WTC11 (cell line): ENCODE results near the gene RPL41. TPM values are rescaled to one million over a fixed set of nuclear protein-coding genes. Genes with fewer than 3 reads are reported as not detected.

Experiments used
- ATAC-seq: fragments of 200-7000 bp; cut with Tn5 transposase; 2 replicates; pipeline ENCODE4 v1.10.0; 2021; ENCODE audit warnings: mild to moderate bottlenecking, moderate library complexity
- CTCF ChIA-PET: fragments of 300-600 bp; sonication (Branson Sonifier 250); formaldehyde crosslinking; loops from one replicate; lab custom pipeline; 2021; ENCODE audit warnings: antibody characterized with exemption; lab: Charles Lee
- POLR2A ChIA-PET: fragments of 350-600 bp; sonication (Branson Sonifier 250); formaldehyde crosslinking; loops from one replicate; lab custom pipeline; 2021; ENCODE audit warnings: antibody characterized with exemption; lab: Charles Lee
- DNase-seq: peaks from one replicate; pipeline ENCODE4 v3.0.0; 2021; ENCODE audit warnings: low spot score
- H3K27ac Mint-ChIP-seq: 2 replicates; pipeline ENCODE4 v1.8.0; 2021; ENCODE audit warnings: mixed read lengths
- H3K27me3 Mint-ChIP-seq: 2 replicates; pipeline ENCODE4 v1.8.0; 2021; ENCODE audit warnings: low read depth, mild to moderate bottlenecking, moderate library complexity, mixed read lengths
- H3K36me3 Mint-ChIP-seq: 2 replicates; pipeline ENCODE4 v1.8.0; 2021; ENCODE audit warnings: mixed read lengths
- H3K4me1 Mint-ChIP-seq: 2 replicates; pipeline ENCODE4 v1.8.0; 2022; ENCODE audit warnings: mixed read lengths
- H3K4me3 Mint-ChIP-seq: 2 replicates; pipeline ENCODE4 v1.8.0; 2021; ENCODE audit warnings: mild to moderate bottlenecking, moderate library complexity, mixed read lengths
- H3K9me3 Mint-ChIP-seq: 2 replicates; pipeline ENCODE4 v1.8.0; 2021; ENCODE audit warnings: mixed read lengths
- ATF1 ChIP-seq: sonication (generic); formaldehyde crosslinking; IDR thresholded peaks from 2 replicates; pipeline ENCODE4 v1.8.1; 2023; ENCODE audit warnings: mild to moderate bottlenecking, moderate library complexity, missing genetic modification reagents
- ETV6 ChIP-seq: sonication (generic); formaldehyde crosslinking; IDR thresholded peaks from 2 replicates; pipeline ENCODE4 v1.8.1; 2022; ENCODE audit warnings: mild to moderate bottlenecking, missing genetic modification reagents
- FOXK1 ChIP-seq: sonication (generic); formaldehyde crosslinking; IDR thresholded peaks from 2 replicates; pipeline ENCODE4 v1.8.0; 2022; ENCODE audit warnings: mild to moderate bottlenecking, moderate library complexity, missing genetic modification reagents
- GABPB1 ChIP-seq: sonication (generic); formaldehyde crosslinking; IDR thresholded peaks from 2 replicates; pipeline ENCODE4 v1.8.1; 2023; ENCODE audit warnings: mild to moderate bottlenecking, missing genetic modification reagents
- IRF2 ChIP-seq: sonication (generic); formaldehyde crosslinking; IDR thresholded peaks from 2 replicates; pipeline ENCODE4 v1.8.0; 2022; ENCODE audit warnings: low read depth, missing genetic modification reagents, borderline replicate concordance
- MYBL2 ChIP-seq: sonication (generic); formaldehyde crosslinking; IDR thresholded peaks from 2 replicates; pipeline ENCODE4 v1.8.1; 2023; ENCODE audit warnings: mild to moderate bottlenecking, moderate library complexity, missing genetic modification reagents
- NFE2L1 ChIP-seq: sonication (generic); formaldehyde crosslinking; IDR thresholded peaks from 2 replicates; pipeline ENCODE4 v1.8.1; 2023; ENCODE audit warnings: missing genetic modification reagents
- NR1H2 ChIP-seq: sonication (generic); formaldehyde crosslinking; IDR thresholded peaks from 2 replicates; pipeline ENCODE4 v1.9.0; 2021; ENCODE audit warnings: mild to moderate bottlenecking, moderate library complexity, missing genetic modification reagents
- RELA ChIP-seq: sonication (generic); formaldehyde crosslinking; IDR thresholded peaks from 2 replicates; pipeline ENCODE4 v1.8.1; 2022; ENCODE audit warnings: missing genetic modification reagents, mild to moderate bottlenecking, borderline replicate concordance
- RORB ChIP-seq: fragments of 250-450 bp; sonication (Bioruptor Pico); IDR thresholded peaks from 2 replicates; pipeline ENCODE4 v1.9.0; 2021; ENCODE audit warnings: mild to moderate bottlenecking
- SMAD3 ChIP-seq: sonication (generic); formaldehyde crosslinking; IDR thresholded peaks from 2 replicates; pipeline ENCODE4 v1.8.0; 2022; ENCODE audit warnings: missing genetic modification reagents, mild to moderate bottlenecking, borderline replicate concordance
- SP1 ChIP-seq: sonication (generic); formaldehyde crosslinking; conservative IDR thresholded peaks from 2 replicates; pipeline ENCODE4 v1.8.1; 2022; ENCODE audit warnings: missing genetic modification reagents
- TCF7 ChIP-seq: sonication (generic); formaldehyde crosslinking; IDR thresholded peaks from 2 replicates; pipeline ENCODE4 v1.8.0; 2022; ENCODE audit warnings: mild to moderate bottlenecking, low read depth, missing genetic modification reagents, moderate library complexity
- TEAD1 ChIP-seq: sonication (generic); formaldehyde crosslinking; IDR thresholded peaks from 2 replicates; pipeline ENCODE4 v1.8.0; 2022; ENCODE audit warnings: mild to moderate bottlenecking, missing genetic modification reagents
- TEAD4 ChIP-seq: sonication (generic); formaldehyde crosslinking; IDR thresholded peaks from 2 replicates; pipeline ENCODE4 v1.8.0; 2022; ENCODE audit warnings: mild to moderate bottlenecking, missing genetic modification reagents
- ZNF121 ChIP-seq: sonication (generic); formaldehyde crosslinking; IDR thresholded peaks from 2 replicates; pipeline ENCODE4 v1.8.0; 2023; ENCODE audit warnings: missing genetic modification reagents
- ZNF396 ChIP-seq: fragments of 250-450 bp; sonication (Bioruptor Pico); IDR thresholded peaks from 2 replicates; pipeline ENCODE4 v1.8.0; 2021; ENCODE audit warnings: mild to moderate bottlenecking, moderate library complexity, borderline replicate concordance
- ZNF416 ChIP-seq: fragments of 250-450 bp; sonication (Bioruptor Pico); IDR thresholded peaks from 2 replicates; pipeline ENCODE4 v1.9.0; 2021; ENCODE audit warnings: mild to moderate bottlenecking, inconsistent platforms
- ZNF671 ChIP-seq: fragments of 250-450 bp; sonication (Bioruptor Pico); IDR thresholded peaks from 2 replicates; pipeline ENCODE4 v1.8.0; 2021; ENCODE audit warnings: mild to moderate bottlenecking
- total RNA-seq: library from RNA; stranded (reverse); gene quantifications from 3 replicates; pipeline ENCODE4 v1.2.3, GENCODE V29; 2021
- TF ChIP-seq, protein P1 (sequence below): fragments of 200-600 bp; IDR thresholded peaks from 2 replicates; pipeline ENCODE4 v1.8.0; 2022; ENCODE audit warnings: antibody characterized with exemption
- TF ChIP-seq, protein P2 (sequence below): sonication (generic); formaldehyde crosslinking; IDR thresholded peaks from 2 replicates; pipeline ENCODE4 v1.8.0; 2023; ENCODE audit warnings: missing genetic modification reagents, mild to moderate bottlenecking, borderline replicate concordance
- TF ChIP-seq, protein P3 (sequence below): sonication (generic); formaldehyde crosslinking; IDR thresholded peaks from 2 replicates; pipeline ENCODE4 v1.8.0; 2022; ENCODE audit warnings: mild to moderate bottlenecking, missing genetic modification reagents
- TF ChIP-seq, protein P4 (sequence below): sonication (generic); formaldehyde crosslinking; IDR thresholded peaks from 2 replicates; pipeline ENCODE4 v1.8.1; 2023; ENCODE audit warnings: mild to moderate bottlenecking, missing genetic modification reagents
- TF ChIP-seq, protein P5 (sequence below): sonication (generic); formaldehyde crosslinking; IDR thresholded peaks from 2 replicates; pipeline ENCODE4 v1.8.1; 2022; ENCODE audit warnings: mild to moderate bottlenecking, missing genetic modification reagents, moderate library complexity, borderline replicate concordance
- TF ChIP-seq, protein P6 (sequence below): sonication (generic); formaldehyde crosslinking; IDR thresholded peaks from 2 replicates; pipeline ENCODE4 v1.8.1; 2023; ENCODE audit warnings: mild to moderate bottlenecking, moderate library complexity, missing genetic modification reagents

The RPL41 gene
- total RNA-seq, 1 experiment from 2014 or later, result 4,004 TPM

DNA sequence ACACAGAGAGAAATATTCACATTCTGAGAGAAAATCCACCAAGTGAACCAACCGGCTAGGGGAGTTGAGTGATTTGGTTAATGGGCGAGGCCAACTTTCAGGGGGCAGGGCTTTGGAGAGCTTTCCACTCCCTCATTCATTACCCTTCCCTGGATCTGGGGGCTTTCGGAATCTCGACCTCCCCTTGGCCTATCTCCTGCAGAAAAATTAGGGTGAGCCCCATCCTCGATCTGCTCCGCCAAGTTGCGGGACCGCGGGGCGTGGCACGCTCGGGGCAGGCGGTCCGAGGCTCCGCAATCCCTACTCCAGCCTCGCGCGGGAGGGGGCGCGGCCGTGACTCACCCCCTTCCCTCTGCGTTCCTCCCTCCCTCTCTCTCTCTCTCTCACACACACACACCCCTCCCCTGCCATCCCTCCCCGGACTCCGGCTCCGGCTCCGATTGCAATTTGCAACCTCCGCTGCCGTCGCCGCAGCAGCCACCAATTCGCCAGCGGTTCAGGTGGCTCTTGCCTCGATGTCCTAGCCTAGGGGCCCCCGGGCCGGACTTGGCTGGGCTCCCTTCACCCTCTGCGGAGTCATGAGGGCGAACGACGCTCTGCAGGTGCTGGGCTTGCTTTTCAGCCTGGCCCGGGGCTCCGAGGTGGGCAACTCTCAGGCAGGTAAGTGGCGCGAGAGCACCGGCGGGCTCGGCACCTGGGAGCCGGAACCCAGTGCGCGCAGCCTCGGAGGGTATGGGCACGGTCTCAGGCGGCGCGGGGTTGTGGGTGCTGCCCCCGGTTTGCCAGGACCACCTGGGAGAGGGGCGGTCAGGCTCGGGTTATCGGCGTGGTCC, 36.5 kb upstream of the RPL41 start, which contains the start of gene ERBB3 (continued):
- TF ChIP-seq RELA (CRISPR knock-in tag) (no peak), SMAD3 (CRISPR knock-in tag) (no peak; the same call in 1 of the 2 replicates), MYBL2 (peak; percentile 60), ZNF396 (CRISPR knock-in tag) (no peak), TEAD1 (peak; percentile 21; the same call in 1 of the 2 replicates), NFE2L1 (CRISPR knock-in tag) (peak; percentile 73; the same call in 1 of the 2 replicates), RORB (CRISPR knock-in tag) (no peak), ZNF121 (CRISPR knock-in tag) (no peak), TEAD4 (CRISPR knock-in tag) (0 out of 2 replicates have a peak, but pooled peaks have one; percentile 14), ATF1 (no peak), ZNF416 (CRISPR knock-in tag) (no peak), ZNF671 (no peak), IRF2 (CRISPR knock-in tag) (no peak)
- TF ChIP-seq, protein P1, sequence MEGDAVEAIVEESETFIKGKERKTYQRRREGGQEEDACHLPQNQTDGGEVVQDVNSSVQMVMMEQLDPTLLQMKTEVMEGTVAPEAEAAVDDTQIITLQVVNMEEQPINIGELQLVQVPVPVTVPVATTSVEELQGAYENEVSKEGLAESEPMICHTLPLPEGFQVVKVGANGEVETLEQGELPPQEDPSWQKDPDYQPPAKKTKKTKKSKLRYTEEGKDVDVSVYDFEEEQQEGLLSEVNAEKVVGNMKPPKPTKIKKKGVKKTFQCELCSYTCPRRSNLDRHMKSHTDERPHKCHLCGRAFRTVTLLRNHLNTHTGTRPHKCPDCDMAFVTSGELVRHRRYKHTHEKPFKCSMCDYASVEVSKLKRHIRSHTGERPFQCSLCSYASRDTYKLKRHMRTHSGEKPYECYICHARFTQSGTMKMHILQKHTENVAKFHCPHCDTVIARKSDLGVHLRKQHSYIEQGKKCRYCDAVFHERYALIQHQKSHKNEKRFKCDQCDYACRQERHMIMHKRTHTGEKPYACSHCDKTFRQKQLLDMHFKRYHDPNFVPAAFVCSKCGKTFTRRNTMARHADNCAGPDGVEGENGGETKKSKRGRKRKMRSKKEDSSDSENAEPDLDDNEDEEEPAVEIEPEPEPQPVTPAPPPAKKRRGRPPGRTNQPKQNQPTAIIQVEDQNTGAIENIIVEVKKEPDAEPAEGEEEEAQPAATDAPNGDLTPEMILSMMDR, result no peak
- TF ChIP-seq, protein P2, sequence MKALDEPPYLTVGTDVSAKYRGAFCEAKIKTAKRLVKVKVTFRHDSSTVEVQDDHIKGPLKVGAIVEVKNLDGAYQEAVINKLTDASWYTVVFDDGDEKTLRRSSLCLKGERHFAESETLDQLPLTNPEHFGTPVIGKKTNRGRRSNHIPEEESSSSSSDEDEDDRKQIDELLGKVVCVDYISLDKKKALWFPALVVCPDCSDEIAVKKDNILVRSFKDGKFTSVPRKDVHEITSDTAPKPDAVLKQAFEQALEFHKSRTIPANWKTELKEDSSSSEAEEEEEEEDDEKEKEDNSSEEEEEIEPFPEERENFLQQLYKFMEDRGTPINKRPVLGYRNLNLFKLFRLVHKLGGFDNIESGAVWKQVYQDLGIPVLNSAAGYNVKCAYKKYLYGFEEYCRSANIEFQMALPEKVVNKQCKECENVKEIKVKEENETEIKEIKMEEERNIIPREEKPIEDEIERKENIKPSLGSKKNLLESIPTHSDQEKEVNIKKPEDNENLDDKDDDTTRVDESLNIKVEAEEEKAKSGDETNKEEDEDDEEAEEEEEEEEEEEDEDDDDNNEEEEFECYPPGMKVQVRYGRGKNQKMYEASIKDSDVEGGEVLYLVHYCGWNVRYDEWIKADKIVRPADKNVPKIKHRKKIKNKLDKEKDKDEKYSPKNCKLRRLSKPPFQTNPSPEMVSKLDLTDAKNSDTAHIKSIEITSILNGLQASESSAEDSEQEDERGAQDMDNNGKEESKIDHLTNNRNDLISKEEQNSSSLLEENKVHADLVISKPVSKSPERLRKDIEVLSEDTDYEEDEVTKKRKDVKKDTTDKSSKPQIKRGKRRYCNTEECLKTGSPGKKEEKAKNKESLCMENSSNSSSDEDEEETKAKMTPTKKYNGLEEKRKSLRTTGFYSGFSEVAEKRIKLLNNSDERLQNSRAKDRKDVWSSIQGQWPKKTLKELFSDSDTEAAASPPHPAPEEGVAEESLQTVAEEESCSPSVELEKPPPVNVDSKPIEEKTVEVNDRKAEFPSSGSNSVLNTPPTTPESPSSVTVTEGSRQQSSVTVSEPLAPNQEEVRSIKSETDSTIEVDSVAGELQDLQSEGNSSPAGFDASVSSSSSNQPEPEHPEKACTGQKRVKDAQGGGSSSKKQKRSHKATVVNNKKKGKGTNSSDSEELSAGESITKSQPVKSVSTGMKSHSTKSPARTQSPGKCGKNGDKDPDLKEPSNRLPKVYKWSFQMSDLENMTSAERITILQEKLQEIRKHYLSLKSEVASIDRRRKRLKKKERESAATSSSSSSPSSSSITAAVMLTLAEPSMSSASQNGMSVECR (CRISPR knock-in tag), result no peak
- TF ChIP-seq, protein P3, sequence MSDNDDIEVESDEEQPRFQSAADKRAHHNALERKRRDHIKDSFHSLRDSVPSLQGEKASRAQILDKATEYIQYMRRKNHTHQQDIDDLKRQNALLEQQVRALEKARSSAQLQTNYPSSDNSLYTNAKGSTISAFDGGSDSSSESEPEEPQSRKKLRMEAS (CRISPR knock-in tag), result 0 out of 2 replicates have a peak, but pooled peaks have one; percentile 22
- TF ChIP-seq, protein P4, sequence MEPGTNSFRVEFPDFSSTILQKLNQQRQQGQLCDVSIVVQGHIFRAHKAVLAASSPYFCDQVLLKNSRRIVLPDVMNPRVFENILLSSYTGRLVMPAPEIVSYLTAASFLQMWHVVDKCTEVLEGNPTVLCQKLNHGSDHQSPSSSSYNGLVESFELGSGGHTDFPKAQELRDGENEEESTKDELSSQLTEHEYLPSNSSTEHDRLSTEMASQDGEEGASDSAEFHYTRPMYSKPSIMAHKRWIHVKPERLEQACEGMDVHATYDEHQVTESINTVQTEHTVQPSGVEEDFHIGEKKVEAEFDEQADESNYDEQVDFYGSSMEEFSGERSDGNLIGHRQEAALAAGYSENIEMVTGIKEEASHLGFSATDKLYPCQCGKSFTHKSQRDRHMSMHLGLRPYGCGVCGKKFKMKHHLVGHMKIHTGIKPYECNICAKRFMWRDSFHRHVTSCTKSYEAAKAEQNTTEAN (CRISPR knock-in tag), result peak; percentile 86; the same call in 1 of the 2 replicates

DNA sequence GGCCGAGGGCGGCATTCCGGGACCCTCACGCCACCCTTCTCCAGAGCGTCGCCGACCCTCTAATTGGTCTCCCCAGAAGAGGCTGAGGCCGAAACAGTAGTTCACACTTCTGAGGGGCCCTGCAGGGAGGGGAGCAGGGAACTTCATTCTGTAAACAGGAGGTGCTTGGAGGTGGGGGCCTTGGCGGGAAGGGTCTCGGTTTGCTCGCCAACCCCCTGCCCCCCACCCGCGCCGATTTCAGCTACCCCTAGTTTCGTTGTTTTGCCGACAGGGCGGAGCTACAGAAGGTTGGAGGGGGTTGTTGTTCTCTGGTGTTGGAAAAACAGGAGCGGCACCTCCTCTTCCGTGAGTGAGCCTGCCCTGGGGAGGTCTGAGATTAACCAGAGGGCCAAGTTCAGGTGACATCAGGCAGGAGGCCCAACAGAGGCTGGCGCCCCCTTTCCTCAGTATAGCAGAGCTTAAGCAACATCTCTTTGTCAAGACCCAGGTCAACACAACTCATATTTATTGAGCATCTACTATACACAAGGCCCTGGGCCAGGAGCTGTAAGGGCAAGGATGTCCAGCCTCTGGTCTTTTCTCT, 35.8 kb upstream of the RPL41 start:
- no peaks in the 10 kb centered on the region for H3K9me3 Mint-ChIP-seq
- DNase-seq (peak; percentile 59), ATAC-seq (peak; percentile 24)
- H3K4me1 Mint-ChIP-seq, result peaks cover 23% of the 10 kb centered on the region
- no peaks in the 10 kb centered on the region for H3K27me3 Mint-ChIP-seq
- ChIA-PET CTCF (interaction anchor here (0.8 to 2.6 kb wide), 11 partner anchors 12 to 109 kb away, joined by 3 to 16 read pairs (median 4); partner anchors contain the start of genes ESYT1, PA2G4, RAB5B and SMARCC2), POLR2A (interaction anchor here (0.6 to 2.9 kb wide), 10 partner anchors 24 to 82 kb away, joined by 3 to 34 read pairs (median 3); partner anchors contain the start of genes ESYT1, PA2G4 and ZC3H10)
- H3K36me3 Mint-ChIP-seq, result peaks cover 16% of the 10 kb centered on the region
- H3K4me3 Mint-ChIP-seq, result peak overlapping the region; percentile 89
- H3K27ac Mint-ChIP-seq, result peak overlapping the region; percentile 96
- TF ChIP-seq FOXK1 (CRISPR knock-in tag) (peak; percentile 50; the same call in 1 of the 2 replicates), TCF7 (0 out of 2 replicates have a peak, but pooled peaks have one; percentile 10), ETV6 (peak; percentile 16; the same call in 1 of the 2 replicates), SP1 (CRISPR knock-in tag) (0 out of 2 replicates have a peak, but pooled peaks have one; percentile 6), TEAD1 (0 out of 2 replicates have a peak, but pooled peaks have one; percentile 3), GABPB1 (CRISPR knock-in tag) (peak; percentile 84), NR1H2 (no peak), ZNF671 (no peak)
- TF ChIP-seq, protein P5, sequence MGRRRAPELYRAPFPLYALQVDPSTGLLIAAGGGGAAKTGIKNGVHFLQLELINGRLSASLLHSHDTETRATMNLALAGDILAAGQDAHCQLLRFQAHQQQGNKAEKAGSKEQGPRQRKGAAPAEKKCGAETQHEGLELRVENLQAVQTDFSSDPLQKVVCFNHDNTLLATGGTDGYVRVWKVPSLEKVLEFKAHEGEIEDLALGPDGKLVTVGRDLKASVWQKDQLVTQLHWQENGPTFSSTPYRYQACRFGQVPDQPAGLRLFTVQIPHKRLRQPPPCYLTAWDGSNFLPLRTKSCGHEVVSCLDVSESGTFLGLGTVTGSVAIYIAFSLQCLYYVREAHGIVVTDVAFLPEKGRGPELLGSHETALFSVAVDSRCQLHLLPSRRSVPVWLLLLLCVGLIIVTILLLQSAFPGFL (CRISPR knock-in tag), result no peak
- TF ChIP-seq, protein P6, sequence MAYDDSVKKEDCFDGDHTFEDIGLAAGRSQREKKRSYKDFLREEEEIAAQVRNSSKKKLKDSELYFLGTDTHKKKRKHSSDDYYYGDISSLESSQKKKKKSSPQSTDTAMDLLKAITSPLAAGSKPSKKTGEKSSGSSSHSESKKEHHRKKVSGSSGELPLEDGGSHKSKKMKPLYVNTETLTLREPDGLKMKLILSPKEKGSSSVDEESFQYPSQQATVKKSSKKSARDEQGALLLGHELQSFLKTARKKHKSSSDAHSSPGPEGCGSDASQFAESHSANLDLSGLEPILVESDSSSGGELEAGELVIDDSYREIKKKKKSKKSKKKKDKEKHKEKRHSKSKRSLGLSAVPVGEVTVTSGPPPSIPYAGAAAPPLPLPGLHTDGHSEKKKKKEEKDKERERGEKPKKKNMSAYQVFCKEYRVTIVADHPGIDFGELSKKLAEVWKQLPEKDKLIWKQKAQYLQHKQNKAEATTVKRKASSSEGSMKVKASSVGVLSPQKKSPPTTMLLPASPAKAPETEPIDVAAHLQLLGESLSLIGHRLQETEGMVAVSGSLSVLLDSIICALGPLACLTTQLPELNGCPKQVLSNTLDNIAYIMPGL, result 0 out of 2 replicates have a peak, but pooled peaks have one; percentile 28
